Activated naive CD4-positive, alpha-beta T cell treated with anti-CD3 and anti-CD28 coated beads, Interleukin-2, amount 50 U/mL, for 72 hours (primary cell): ENCODE data around the gene CAMK2D. TPM values are rescaled to one million over a fixed set of nuclear protein-coding genes. Genes with fewer than 3 reads are reported as not detected.

Experiments
- ATAC-seq, 2 donors: fragments of 150-1000 bp; cut with Tn5 transposase; 2 replicates each; pipeline ENCODE4 v1.10.0; 2021; ENCODE audit warnings: mild to moderate bottlenecking in 2 of 2, moderate library complexity in 2 of 2
- DNase-seq, 2 donors: peaks; one replicate each; pipeline ENCODE4 v3.0.0; 2021 to 2022; ENCODE audit warnings: low spot score in 2 of 2
- H3K27ac Mint-ChIP-seq, 2 donors: one replicate each; pipeline ENCODE4 v1.8.0; 2022; ENCODE audit warnings: mild to moderate bottlenecking in 2 of 2, mixed read lengths in 2 of 2
- H3K36me3 Mint-ChIP-seq, 2 donors: one replicate each; pipeline ENCODE4 v1.8.0; 2022; ENCODE audit warnings: mixed read lengths in 2 of 2
- H3K9me3 Mint-ChIP-seq, 2 donors: one replicate each; pipeline ENCODE4 v1.8.0; 2022; ENCODE audit warnings: mixed read lengths in 2 of 2
- total RNA-seq, 2 donors: library from RNA; stranded (reverse); gene quantifications; one replicate each; pipeline ENCODE4 v1.2.3, GENCODE V29; 2022

Gene CAMK2D
- total RNA-seq, 2 donors from 2014 or later, result 61.3 to 74.6 TPM

DNA sequence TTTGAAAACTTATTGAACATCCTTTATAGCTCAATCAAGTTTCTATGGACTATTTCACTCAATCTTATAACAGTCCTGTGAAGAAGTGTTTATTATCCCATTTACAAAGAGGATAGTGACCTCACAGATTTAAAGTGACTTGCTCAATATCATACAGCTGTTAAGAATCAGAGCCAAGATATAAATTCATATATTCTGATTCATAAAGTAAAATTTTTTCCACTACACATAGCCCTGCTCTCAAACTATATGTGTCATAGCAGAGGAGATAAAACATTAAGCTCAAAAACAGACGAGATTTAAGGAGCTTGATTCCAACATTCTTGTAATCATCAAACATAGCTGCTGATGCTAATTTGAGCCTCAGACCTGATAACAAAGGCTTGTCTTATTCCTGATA lies 226.8 kb downstream of the CAMK2D start:
- no peak for DNase-seq
- ATAC-seq, result no peak
- peak overlapping the region in 1 of 2 donors; percentile 26 for H3K27ac Mint-ChIP-seq
- H3K9me3 Mint-ChIP-seq, result no peaks in the 10 kb centered on the region
- peaks cover 13 to 47% of the 10 kb centered on the region in 2 donors for H3K36me3 Mint-ChIP-seq

DNA sequence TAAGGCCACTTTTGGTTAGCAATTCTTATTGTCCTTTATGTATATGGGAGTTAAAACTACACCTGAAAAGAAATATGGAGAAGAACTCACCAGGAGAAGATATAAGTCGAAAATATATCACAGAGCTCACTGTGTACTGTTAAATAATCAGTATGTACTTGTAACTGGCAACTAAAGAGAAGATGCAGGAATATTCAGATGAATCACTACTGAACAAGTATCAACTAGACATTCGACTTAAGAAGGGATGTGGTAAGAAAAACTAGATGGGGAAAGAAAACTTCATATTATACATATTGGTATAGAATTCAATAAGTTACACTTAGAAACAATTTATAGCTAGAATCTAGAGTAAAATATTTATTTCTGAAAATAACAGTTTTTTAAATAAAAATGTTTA lies 230.0 kb downstream of the CAMK2D start:
- Mint-ChIP-seq H3K9me3 (no peaks in the 10 kb centered on the region), H3K27ac (no peak overlapping the region), H3K36me3 (peaks cover 9 to 36% of the 10 kb centered on the region in 2 donors)
- ATAC-seq (no peak), DNase-seq (no peak)

DNA sequence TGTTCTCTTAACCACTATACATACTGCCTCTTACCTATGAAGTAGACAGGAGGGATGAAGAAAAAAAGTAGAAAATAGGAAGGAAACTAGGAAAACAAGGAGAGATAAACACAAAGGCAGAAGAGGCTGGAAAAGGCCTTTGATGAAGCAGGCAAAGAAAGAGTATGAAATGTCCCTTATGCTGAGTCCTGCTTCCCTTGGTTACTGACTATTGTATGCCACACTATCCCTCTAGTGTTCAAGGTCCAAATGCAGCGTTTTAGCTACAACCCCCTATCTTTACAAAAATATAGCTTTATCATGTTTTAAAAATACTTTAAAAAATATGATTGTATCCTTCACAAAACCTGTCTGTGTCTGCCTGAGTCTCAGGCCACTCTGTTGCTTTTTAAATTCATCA lies 233.1 kb downstream of the CAMK2D start:
- ATAC-seq, result no peak
- H3K9me3 Mint-ChIP-seq, result no peaks in the 10 kb centered on the region
- no peak overlapping the region for H3K27ac Mint-ChIP-seq
- no peak for DNase-seq
- peaks cover 4 to 26% of the 10 kb centered on the region in 2 donors for H3K36me3 Mint-ChIP-seq

DNA sequence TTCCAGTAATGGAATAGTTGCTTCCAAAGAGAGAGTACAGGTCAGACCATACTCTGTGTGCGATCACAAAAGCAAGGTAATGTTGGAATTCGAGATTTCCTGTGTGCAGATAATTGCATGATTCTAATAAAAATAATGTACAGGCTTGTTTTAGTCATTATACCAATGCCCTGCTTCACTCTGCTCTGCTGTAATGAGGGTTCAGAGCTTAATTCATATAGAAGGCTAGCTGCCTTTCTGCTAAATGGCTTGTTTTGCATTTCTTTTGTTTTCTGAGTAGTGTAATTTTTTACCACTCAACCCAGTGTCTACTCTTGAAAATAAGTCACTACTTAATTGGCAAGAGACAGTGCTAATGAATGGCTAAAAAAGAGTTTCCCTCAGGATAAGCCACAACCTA lies 236.0 kb downstream of the CAMK2D start:
- Mint-ChIP-seq H3K27ac (no peak overlapping the region), H3K36me3 (peaks cover 0 to 25% of the 10 kb centered on the region in 2 donors), H3K9me3 (no peaks in the 10 kb centered on the region)
- no peak for DNase-seq
- ATAC-seq, result no peak

DNA sequence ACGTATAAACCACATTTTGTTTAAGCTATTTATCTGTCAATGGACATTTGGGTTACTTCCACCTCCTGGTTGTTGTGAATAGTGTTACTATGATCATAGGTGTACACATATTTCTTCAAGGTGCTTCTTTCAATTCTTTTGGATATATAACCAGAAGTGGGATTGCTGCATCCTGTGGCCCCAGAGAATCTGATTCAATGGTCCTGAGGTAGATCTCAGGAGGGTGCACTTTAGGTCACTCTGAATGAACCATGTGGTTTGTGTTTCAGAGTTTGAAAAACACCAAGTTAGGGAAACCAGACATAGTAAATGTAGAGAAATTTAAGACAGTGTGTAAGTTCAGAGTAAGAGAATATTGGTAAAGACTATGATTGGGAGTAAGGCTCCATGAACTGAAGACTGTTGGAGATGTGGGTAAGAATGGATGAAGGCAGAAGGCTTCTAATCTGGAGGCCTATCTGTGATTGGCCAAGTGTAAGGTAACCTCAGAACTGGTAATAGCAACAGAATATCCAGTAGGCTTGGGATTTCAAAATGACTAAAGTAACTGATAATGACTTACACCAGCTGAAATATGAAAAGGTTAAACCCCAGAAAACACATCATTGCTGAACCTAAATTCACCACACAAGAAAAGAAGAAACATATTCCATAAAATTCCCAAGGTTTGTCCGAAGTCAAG lies 236.9 kb downstream of the CAMK2D start:
- peak; percentile 48 to 73 for ATAC-seq
- DNase-seq, result no peak
- Mint-ChIP-seq H3K36me3 (peaks cover 0 to 29% of the 10 kb centered on the region in 2 donors), H3K9me3 (no peaks in the 10 kb centered on the region), H3K27ac (peak overlapping the region in 1 of 2 donors; percentile 57)

DNA sequence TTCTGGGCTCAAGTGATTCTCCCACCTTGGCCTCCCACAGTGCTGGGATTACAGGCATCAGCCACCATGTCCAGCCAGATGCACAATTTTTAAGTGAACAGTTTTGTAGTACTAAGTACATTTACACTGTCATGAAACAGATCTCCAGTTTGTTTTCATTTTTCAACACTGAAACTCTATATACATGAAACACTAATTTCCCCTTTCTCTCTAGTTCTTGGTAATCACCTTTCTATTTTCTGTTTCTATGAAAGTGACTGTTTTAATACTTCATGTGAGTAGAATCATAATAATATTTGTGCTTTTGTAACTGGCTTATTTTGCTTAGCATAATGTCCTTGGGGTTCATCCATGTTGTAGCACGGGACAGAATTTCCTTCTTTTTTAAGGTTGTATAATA lies 237.4 kb downstream of the CAMK2D start:
- ATAC-seq (peak; percentile 49 to 82), DNase-seq (no peak)
- peak overlapping the region in 1 of 2 donors; percentile 57 for H3K27ac Mint-ChIP-seq
- no peaks in the 10 kb centered on the region for H3K9me3 Mint-ChIP-seq
- peaks cover 0 to 30% of the 10 kb centered on the region in 2 donors for H3K36me3 Mint-ChIP-seq

DNA sequence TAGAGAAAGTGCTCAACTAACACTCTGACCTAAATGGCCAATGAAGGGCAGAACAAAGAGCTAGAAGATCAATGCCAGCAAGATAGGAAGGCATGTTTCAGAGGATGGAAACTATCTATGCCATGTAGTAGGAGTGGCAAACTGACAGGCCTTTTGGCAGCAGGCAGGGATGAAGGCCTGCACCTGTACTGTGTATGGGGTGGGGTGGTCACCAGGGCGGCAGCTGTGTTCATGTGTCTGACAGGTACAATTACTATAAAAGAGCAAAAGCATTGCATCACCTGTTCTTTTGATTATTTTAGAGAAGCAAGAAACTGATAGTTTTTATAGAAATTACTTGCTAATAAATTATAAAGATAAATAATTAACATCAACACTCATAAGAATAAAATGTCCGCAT lies 239.1 kb downstream of the CAMK2D start:
- Mint-ChIP-seq H3K36me3 (peaks cover 0 to 41% of the 10 kb centered on the region in 2 donors), H3K27ac (peak overlapping the region in 1 of 2 donors; percentile 26), H3K9me3 (no peaks in the 10 kb centered on the region)
- ATAC-seq, result no peak
- no peak for DNase-seq

DNA sequence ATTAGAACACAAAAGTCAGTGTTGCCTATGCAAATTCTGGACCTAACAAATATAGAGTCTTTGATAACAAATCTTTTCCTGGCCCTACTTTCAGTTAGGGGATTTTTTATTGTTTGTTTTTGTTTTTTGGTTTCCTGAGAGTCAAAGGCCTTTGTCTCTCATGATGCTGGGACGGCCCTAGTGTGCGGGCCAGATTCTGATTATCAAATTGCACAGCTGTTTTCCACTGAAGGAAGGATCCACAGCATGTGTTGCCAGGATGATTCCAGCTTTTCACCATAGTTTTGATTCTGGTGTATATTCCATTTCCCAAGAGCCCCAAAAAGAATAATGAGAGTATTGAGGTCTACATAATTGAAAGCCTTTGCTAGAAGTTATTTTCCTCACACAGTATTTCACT lies 248.2 kb downstream of the CAMK2D start:
- H3K27ac Mint-ChIP-seq, result no peak overlapping the region
- H3K9me3 Mint-ChIP-seq, result no peaks in the 10 kb centered on the region
- DNase-seq, result no peak
- no peak for ATAC-seq
- peaks cover 0 to 38% of the 10 kb centered on the region in 2 donors for H3K36me3 Mint-ChIP-seq

DNA sequence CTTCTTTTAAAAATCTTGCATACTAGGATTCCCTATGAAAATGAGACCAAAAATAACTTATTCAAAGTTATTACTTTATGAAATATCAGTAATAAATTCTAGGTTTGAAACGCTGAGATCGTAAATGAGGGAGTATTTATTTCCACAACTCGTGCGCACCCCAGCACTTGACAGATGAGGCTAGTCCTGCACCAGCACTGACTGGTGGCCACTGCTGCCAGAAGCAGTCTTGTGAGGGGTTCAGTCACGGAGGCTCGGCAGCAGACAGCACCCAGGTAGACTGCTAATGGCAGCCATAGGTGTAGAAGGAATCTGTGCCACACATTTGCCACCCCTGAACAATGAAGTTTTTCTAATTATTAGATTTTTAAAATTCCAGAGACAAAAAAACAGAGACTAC lies 248.7 kb downstream of the CAMK2D start:
- Mint-ChIP-seq H3K36me3 (peaks cover 0 to 42% of the 10 kb centered on the region in 2 donors), H3K9me3 (no peaks in the 10 kb centered on the region), H3K27ac (peak overlapping the region in 1 of 2 donors; percentile 65)
- ATAC-seq (no peak), DNase-seq (no peak)

DNA sequence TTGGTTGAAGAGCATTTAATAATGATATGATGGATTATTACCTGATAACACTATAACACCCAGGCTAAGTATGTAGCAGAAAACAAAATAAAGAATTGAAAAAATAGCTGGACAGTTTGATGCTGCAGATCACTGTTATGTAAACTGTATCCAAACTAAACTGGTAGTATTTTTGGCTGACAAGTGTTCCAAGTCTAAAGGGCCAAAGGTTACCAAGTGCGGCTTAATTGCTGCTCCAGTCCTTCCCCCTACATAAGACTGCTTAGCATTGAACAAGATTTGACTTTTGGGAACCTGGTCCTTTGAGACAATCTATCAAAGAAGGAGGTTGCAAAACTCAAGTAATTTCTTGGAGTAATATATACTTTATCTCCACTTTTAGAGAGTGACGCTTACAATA lies 249.6 kb downstream of the CAMK2D start:
- no peak for ATAC-seq
- H3K27ac Mint-ChIP-seq, result no peak overlapping the region
- H3K9me3 Mint-ChIP-seq, result no peaks in the 10 kb centered on the region
- no peak for DNase-seq
- peaks cover 0 to 37% of the 10 kb centered on the region in 2 donors for H3K36me3 Mint-ChIP-seq

DNA sequence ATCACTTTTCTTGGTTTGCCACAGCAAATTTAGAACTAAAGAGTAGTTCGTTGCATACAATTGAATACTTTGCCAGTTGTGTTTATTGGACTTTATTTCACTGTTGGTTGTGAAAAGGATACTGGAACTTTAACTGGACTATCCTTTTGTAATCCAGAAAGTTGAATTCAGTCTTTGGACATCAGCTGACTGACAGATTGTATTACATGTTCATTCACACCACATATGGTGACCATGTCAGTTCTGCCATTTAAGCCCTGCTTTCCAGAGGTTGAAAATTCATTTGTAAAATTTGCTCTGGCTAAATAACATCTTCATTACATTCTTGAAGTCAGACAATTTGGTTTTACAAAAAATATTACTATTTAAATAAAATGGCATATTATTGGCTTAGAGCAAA lies 251.7 kb downstream of the CAMK2D start:
- DNase-seq (no peak), ATAC-seq (no peak)
- H3K9me3 Mint-ChIP-seq, result no peaks in the 10 kb centered on the region
- no peak overlapping the region for H3K27ac Mint-ChIP-seq
- H3K36me3 Mint-ChIP-seq, result peaks cover 0 to 43% of the 10 kb centered on the region in 2 donors

DNA sequence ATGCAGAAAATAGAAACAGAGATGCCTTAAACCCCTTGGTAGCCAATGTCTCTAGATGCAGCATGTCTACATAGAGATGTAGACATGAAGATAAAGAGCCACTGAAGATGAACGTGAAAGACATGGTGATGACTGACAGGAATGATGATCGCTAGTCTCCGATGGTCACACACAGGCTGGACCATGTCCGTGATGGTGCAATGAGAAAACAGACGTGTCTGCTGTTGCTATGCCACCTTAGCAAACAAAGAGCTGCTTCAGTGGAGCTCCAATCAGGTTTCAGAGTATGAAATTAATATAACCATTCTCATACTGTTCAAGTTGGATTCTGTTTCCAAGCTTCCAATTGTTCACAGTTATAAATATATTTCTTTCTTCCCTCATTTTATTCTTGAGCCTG lies 256.5 kb downstream of the CAMK2D start:
- H3K27ac Mint-ChIP-seq, result no peak overlapping the region
- ATAC-seq (no peak), DNase-seq (no peak)
- H3K9me3 Mint-ChIP-seq, result no peaks in the 10 kb centered on the region
- peaks cover 10 to 27% of the 10 kb centered on the region in 2 donors for H3K36me3 Mint-ChIP-seq

DNA sequence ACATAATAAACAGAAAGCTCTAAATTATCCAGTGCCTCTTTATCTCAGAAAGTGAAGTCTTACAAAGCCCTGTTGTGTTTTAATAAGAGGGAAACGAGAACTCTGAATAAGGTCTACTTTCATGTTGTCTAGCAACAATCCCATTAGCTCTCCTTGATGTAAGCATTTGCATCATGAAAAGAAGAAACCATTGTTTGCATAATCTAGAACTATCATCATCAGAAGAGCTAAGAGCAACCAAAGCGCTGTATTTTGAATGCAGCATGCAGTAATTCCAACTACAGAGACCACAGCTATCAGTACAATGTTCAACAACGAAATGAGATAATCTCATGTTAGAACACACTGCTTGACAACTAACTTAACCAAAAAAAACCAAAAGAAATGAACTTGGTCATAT lies 257.1 kb downstream of the CAMK2D start:
- no peak for ATAC-seq

DNA sequence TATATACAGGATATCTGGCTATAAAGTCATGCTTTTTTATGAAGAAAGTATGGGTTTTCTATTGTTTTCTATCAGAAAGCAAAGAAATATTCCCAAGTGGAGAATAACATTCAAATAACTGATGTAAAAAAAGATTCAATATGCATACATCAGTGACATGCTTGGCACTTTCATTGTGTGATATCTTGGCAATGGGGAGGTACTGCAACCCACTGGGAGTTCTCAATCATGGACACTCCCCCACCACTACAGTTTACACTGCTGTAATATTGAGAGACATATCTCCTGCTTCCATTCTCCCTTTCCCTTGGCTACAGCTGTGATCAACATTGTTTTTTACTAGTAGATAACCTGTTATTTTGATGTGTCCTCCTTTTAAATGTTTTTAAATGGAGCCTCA lies 257.8 kb downstream of the CAMK2D start:
- no peak for ATAC-seq
- DNase-seq, result no peak
- Mint-ChIP-seq H3K36me3 (peaks cover 10 to 27% of the 10 kb centered on the region in 2 donors), H3K9me3 (no peaks in the 10 kb centered on the region), H3K27ac (no peak overlapping the region)

More for the DNA sequence above, 257.1 kb downstream of the CAMK2D start:
- Mint-ChIP-seq H3K27ac (no peak overlapping the region), H3K36me3 (peaks cover 10 to 27% of the 10 kb centered on the region in 2 donors), H3K9me3 (no peaks in the 10 kb centered on the region)
- DNase-seq, result no peak

DNA sequence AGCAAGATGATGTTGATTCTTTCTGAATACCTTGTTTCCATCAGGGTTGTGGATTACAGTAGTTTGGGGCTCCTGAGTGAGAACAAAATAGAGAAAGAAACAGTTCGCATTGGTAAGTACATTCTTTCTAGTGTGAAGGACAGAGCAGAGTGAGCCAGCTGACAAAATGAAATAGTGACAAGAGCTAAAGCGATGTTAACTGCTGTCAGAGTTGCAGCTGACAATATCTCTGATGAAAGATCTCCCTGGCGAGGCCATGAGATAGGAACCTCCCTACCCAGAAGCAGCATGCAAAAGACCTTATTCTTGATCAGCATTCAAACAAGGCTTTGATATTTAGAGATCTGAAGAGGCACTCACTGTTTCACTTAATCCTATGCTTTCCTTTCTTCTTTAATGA lies 258.6 kb downstream of the CAMK2D start:
- peaks cover 11 to 23% of the 10 kb centered on the region in 2 donors for H3K36me3 Mint-ChIP-seq
- H3K27ac Mint-ChIP-seq, result no peak overlapping the region
- no peak for ATAC-seq

DNA sequence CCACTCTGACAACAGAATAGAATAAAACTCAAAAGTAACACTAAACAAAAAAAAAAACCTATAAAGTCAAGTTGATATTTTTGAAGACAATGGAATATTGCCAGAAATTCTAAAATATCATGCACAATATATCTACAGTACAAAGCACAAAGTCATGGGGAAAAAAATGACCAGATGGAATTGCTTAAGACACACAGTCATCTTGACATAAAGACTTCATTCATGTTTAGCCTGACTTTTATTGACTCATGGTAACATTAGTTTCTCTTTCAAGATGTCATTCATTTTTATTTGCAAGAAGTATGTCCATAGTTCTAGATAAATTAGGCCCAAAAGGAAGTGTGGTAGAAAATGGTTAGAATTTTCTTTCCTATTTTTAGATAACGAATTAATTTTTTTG lies 259.1 kb downstream of the CAMK2D start:
- Mint-ChIP-seq H3K27ac (peak overlapping the region in 1 of 2 donors; percentile 18), H3K9me3 (no peaks in the 10 kb centered on the region), H3K36me3 (peaks cover 15 to 26% of the 10 kb centered on the region in 2 donors)
- DNase-seq (no peak), ATAC-seq (no peak)

More for the DNA sequence above, 258.6 kb downstream of the CAMK2D start:
- DNase-seq, result no peak
- no peaks in the 10 kb centered on the region for H3K9me3 Mint-ChIP-seq

DNA sequence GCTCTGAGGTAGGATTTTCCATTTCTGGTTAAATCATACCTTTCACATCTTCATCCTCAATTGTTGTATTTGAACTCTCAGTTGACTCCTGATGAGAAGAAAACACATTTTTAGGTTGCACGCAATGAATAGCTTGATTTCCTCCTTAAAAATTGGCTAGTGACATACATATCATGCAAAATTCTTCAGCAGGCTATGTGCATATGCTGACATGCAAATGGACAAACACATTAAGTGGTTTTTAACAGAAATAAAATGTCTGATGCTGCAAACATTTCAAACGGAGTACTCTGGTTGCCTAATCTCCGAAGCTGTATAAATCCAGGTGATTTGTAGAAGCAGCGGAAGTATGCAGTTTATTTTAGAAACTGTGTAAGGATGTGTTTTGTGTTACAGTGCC lies 261.1 kb downstream of the CAMK2D start:
- no peaks in the 10 kb centered on the region for H3K9me3 Mint-ChIP-seq
- ATAC-seq, result no peak
- no peak overlapping the region for H3K27ac Mint-ChIP-seq
- no peak for DNase-seq
- peaks cover 27 to 41% of the 10 kb centered on the region in 2 donors for H3K36me3 Mint-ChIP-seq

DNA sequence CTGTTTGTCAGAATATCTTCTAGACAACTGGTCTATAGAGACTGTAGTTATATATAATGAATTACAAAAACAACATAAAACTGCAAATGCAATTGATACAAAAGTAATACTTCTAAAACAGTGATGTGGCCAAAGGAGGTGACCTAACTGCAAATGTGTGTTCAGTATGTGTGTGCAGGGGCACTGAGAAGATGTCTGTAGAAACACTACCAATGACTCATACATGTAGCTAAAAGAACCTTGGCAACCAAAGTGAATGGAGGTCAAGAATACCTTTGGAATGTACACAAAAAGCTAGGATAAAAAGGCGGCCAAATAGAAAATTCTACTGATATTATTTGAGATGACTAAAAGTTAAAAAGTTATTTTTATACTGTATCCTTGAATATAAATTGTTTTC lies 261.8 kb downstream of the CAMK2D start:
- DNase-seq (no peak), ATAC-seq (no peak)
- Mint-ChIP-seq H3K36me3 (peaks cover 32 to 44% of the 10 kb centered on the region in 2 donors), H3K9me3 (peaks cover 0 to 5% of the 10 kb centered on the region in 2 donors), H3K27ac (no peak overlapping the region)
